H1 (cell line): ENCODE results near the gene R3HDM1. TPM values are rescaled to one million over a fixed set of nuclear protein-coding genes. Genes with fewer than 3 reads are reported as not detected.

Experiments
- CTCF ChIA-PET: fragments of 300-600 bp; sonication (Branson Sonifier 250); formaldehyde crosslinking; loops from one replicate; lab custom pipeline; 2021; ENCODE audit not compliant: partially characterized antibody; lab: Charles Lee
- POLR2A ChIA-PET: fragments of 300-600 bp; sonication (Branson Sonifier 250); formaldehyde crosslinking; loops from one replicate; lab custom pipeline; 2021; ENCODE audit warnings: inconsistent platforms; ENCODE audit not compliant: partially characterized antibody; lab: Charles Lee
- DNase-seq, 2 experiments: peaks; one replicate each; pipeline versions ENCODE4 v3.0.0 to v3.0.0-alpha.2; 2010 to 2022; ENCODE audit warnings: low spot score in 2 of 2, low read depth in 1 of 2, mixed read lengths in 1 of 2
- FAIRE-seq: peaks from 2 replicates; lab custom pipeline; 2011; peaks lifted over from hg19 to GRCh38; lab: Jason Lieb, UNC
- H2AFZ ChIP-seq: 2 replicates; pipeline ENCODE4 v1.8.1; 2012; ENCODE audit warnings: low read length, inconsistent platforms
- H2AK5ac ChIP-seq: 2 replicates; pipeline ENCODE4 v1.6.1; 2013; ENCODE audit warnings: low read depth, low read length
- H2BK120ac ChIP-seq: replicated peaks from 2 replicates; pipeline ENCODE3; 2013; ENCODE audit warnings: low read depth, low read length, inconsistent platforms
- H2BK12ac ChIP-seq: 2 replicates; pipeline ENCODE4 v1.6.1; 2013; ENCODE audit warnings: low read depth, low read length
- H2BK15ac ChIP-seq: 2 replicates; pipeline ENCODE4 v1.6.1; 2013; ENCODE audit warnings: low read length
- H2BK20ac ChIP-seq: 2 replicates; pipeline ENCODE4 v1.6.1; 2013; ENCODE audit warnings: low read length
- H2BK5ac ChIP-seq: 2 replicates; pipeline ENCODE4 v1.6.1; 2013; ENCODE audit warnings: low read depth, low read length
- H3K14ac ChIP-seq: 2 replicates; pipeline ENCODE4 v1.6.1; 2013; ENCODE audit warnings: inconsistent platforms; ENCODE audit not compliant: insufficient read length
- H3K18ac ChIP-seq: 2 replicates; pipeline ENCODE4 v1.6.1; 2013; ENCODE audit warnings: low read length; ENCODE audit errors: extremely low read depth
- H3K23ac ChIP-seq: 2 replicates; pipeline ENCODE4 v1.6.1; 2013; ENCODE audit warnings: inconsistent platforms; ENCODE audit not compliant: insufficient read length
- H3K23me2 ChIP-seq: 2 replicates; pipeline ENCODE4 v1.6.1; 2013; ENCODE audit warnings: low read depth, low read length
- H3K27ac ChIP-seq: 2 replicates; pipeline ENCODE4 v1.6.1; 2011; ENCODE audit warnings: low read depth, low read length, inconsistent platforms
- H3K27me3 ChIP-seq, 4 experiments: replicated peaks in 1 of 4; 1 replicate in 1 of 4; 2 replicates in 3 of 4; pipeline versions ENCODE4 v1.6.1 to v1.8.1; 2011 to 2013; ENCODE audit warnings: low read length in 3 of 4, mild to moderate bottlenecking in 3 of 4, inconsistent platforms in 2 of 4, mixed read lengths in 2 of 4, moderate library complexity in 1 of 4; ENCODE audit not compliant: control insufficient read depth in 3 of 4, insufficient read depth in 3 of 4; ENCODE audit errors: extremely low read depth in 1 of 4
- H3K36me3 ChIP-seq, 4 experiments: 2 replicates each; pipeline versions ENCODE4 v1.6.1 to v1.8.1; 2011 to 2013; ENCODE audit warnings: mild to moderate bottlenecking in 4 of 4, low read length in 3 of 4, moderate library complexity in 2 of 4, control low read depth in 1 of 4, inconsistent platforms in 1 of 4; ENCODE audit not compliant: insufficient read depth in 4 of 4, control insufficient read depth in 2 of 4
- H3K4ac ChIP-seq: replicated peaks from 2 replicates; pipeline ENCODE3; 2013; ENCODE audit warnings: low read length, low read depth, mixed read lengths, inconsistent platforms; ENCODE audit not compliant: insufficient read length
- H3K4me1 ChIP-seq, 4 experiments: replicated peaks in 1 of 4; 1 replicate in 1 of 4; 2 replicates in 3 of 4; pipeline versions ENCODE4 v1.6.1 to v1.8.1; 2011 to 2013; ENCODE audit warnings: low read length in 3 of 4, inconsistent platforms in 2 of 4, mixed read lengths in 1 of 4; ENCODE audit not compliant: insufficient read depth in 4 of 4, control insufficient read depth in 3 of 4
- H3K4me2 ChIP-seq, 2 experiments: 2 replicates each; pipeline versions ENCODE4 v1.6.1 to v1.8.1; 2011 to 2013; ENCODE audit warnings: low read depth in 2 of 2, low read length in 2 of 2, control low read depth in 1 of 2, inconsistent platforms in 1 of 2, mild to moderate bottlenecking in 1 of 2; ENCODE audit not compliant: insufficient read depth in 1 of 2
- H3K4me3 ChIP-seq, 4 experiments: fragments of 200-600, 300-600 bp in 1 of 4; sonication (generic), shearing (Covaris generic), sonication (Bioruptor Twin) in 1 of 4; 2 replicates each; pipeline versions ENCODE4 v1.5.1 to v1.8.1; 2011 to 2016; ENCODE audit warnings: low read length in 4 of 4, low read depth in 3 of 4, control low read depth in 2 of 4, inconsistent platforms in 2 of 4, mild to moderate bottlenecking in 2 of 4, mixed read lengths in 1 of 4, moderate library complexity in 1 of 4; ENCODE audit not compliant: insufficient read depth in 2 of 4; ENCODE audit errors: extremely low read depth in 1 of 4
- H3K56ac ChIP-seq: replicated peaks from 2 replicates; pipeline ENCODE3; 2013; ENCODE audit warnings: low read depth, mild to moderate bottlenecking, mixed read lengths, low read length, inconsistent platforms; ENCODE audit not compliant: insufficient read length
- H3K79me1 ChIP-seq: 2 replicates; pipeline ENCODE4 v1.6.1; 2013; ENCODE audit warnings: low read depth, low read length, control low read depth
- H3K79me2 ChIP-seq, 2 experiments: 2 replicates each; pipeline versions ENCODE4 v1.6.1 to v1.8.1; 2012 to 2013; ENCODE audit warnings: low read length in 2 of 2, mild to moderate bottlenecking in 2 of 2, inconsistent platforms in 1 of 2; ENCODE audit not compliant: insufficient read depth in 2 of 2, control insufficient read depth in 1 of 2
- H3K9ac ChIP-seq, 4 experiments: replicated peaks in 1 of 4; 1 replicate in 1 of 4; 2 replicates in 3 of 4; pipeline versions ENCODE4 v1.6.1 to v1.8.1; 2011 to 2013; ENCODE audit warnings: low read depth in 3 of 4, low read length in 3 of 4, control low read depth in 2 of 4, mild to moderate bottlenecking in 2 of 4, moderate library complexity in 2 of 4, inconsistent platforms in 1 of 4; ENCODE audit errors: extremely low read depth in 1 of 4
- H3K9me3 ChIP-seq, 2 experiments: 2 replicates each; pipeline versions ENCODE4 v1.6.1 to v1.8.1; 2012 to 2013; ENCODE audit warnings: mild to moderate bottlenecking in 2 of 2, moderate library complexity in 2 of 2, control low read depth in 1 of 2, inconsistent platforms in 1 of 2, low read depth in 1 of 2, low read length in 1 of 2, mixed read lengths in 1 of 2; ENCODE audit not compliant: insufficient read depth in 2 of 2
- H4K20me1 ChIP-seq, 2 experiments: replicated peaks in 1 of 2; 2 replicates each; pipeline versions ENCODE3 to v1.8.1; 2011 to 2013; ENCODE audit warnings: inconsistent platforms in 2 of 2, low read length in 2 of 2, mild to moderate bottlenecking in 1 of 2; ENCODE audit not compliant: insufficient read depth in 2 of 2, control insufficient read depth in 1 of 2
- H4K5ac ChIP-seq: 2 replicates; pipeline ENCODE4 v1.6.1; 2013; ENCODE audit warnings: low read length, low read depth, mixed read lengths, inconsistent platforms; ENCODE audit not compliant: insufficient read length
- H4K8ac ChIP-seq: 2 replicates; pipeline ENCODE4 v1.8.0; 2013; ENCODE audit warnings: mild to moderate bottlenecking, moderate library complexity, low read length, inconsistent platforms; ENCODE audit not compliant: insufficient read depth; ENCODE audit errors: extremely low read depth
- H4K91ac ChIP-seq: replicated peaks from 2 replicates; pipeline ENCODE3; 2013; ENCODE audit warnings: low read length, mixed read lengths, inconsistent platforms; ENCODE audit not compliant: insufficient read length
- CBX5 ChIP-seq: fragments of 300-800, 300-1000 bp; sonication (generic); IDR thresholded peaks from 2 replicates; pipeline ENCODE4 v1.7.1; 2016; ENCODE audit warnings: antibody characterized with exemption, low read length, low read depth
- CTBP2 ChIP-seq: IDR thresholded peaks from 2 replicates; pipeline ENCODE4 v1.7.0; 2011; ENCODE audit warnings: borderline replicate concordance, mild to moderate bottlenecking, moderate library complexity, mixed read lengths, low read length; ENCODE audit not compliant: insufficient read depth, insufficient read length
- HDAC2 ChIP-seq, 2 experiments: fragments of 300-600 bp in 1 of 2; sonication (generic) in 1 of 2; IDR thresholded peaks; 2 replicates each; pipeline ENCODE4 v1.6.1; 2011 to 2012; ENCODE audit warnings: low read depth in 2 of 2, low read length in 2 of 2, mild to moderate bottlenecking in 2 of 2, moderate library complexity in 2 of 2, borderline replicate concordance in 1 of 2, inconsistent platforms in 1 of 2
- KDM1A ChIP-seq: fragments of 200-600, 300-600 bp; sonication (generic); IDR thresholded peaks from 2 replicates; pipeline ENCODE4 v1.7.1; 2016; ENCODE audit warnings: mild to moderate bottlenecking, low read length, borderline replicate concordance
- WGBS, 2 experiments: shearing (Covaris generic) in 1 of 2; methylation state at CpG; one replicate each; pipeline versions ENCODE4 v1.1.6 to v1.1.7; 2013 to 2015; ENCODE audit warnings: low lambda C conversion rate in 2 of 2, mixed read lengths in 2 of 2, inconsistent platforms in 1 of 2, low coverage in 1 of 2, missing lambda C conversion rate in 1 of 2; ENCODE audit not compliant: insufficient replicate concordance in 2 of 2, insufficient coverage in 1 of 2, insufficient read length in 1 of 2; ENCODE audit errors: extremely low coverage in 1 of 2, missing lambda C conversion rate in 1 of 2; 5-methylcytosine and 5-hydroxymethylcytosine counted together
- polyA plus RNA-seq, 7 experiments: library from polyadenylated mRNA; depleted of rRNA in 3 of 7; stranded (reverse) in 5 of 7; unstranded in 2 of 7; fragments of >200 nt in 5 of 7; fragments of 200-250 nt in 2 of 7; gene quantifications; 1 replicate in 5 of 7; 2 replicates in 1 of 7; 4 replicates in 1 of 7; pipeline versions ENCODE4 v1.2.1 to v1.2.3, GENCODE V29; 2011 to 2013; ENCODE audit warnings: missing spikeins in 2 of 7, mixed read lengths in 2 of 7
- total RNA-seq: library from RNA; stranded (reverse); fragmentation: NEBNext Ultra II Directional; extraction: Animal tissue kit (Norgen Biotek cat#: 25700); gene quantifications from 2 replicates; pipeline ENCODE4 v1.2.1, GENCODE V29; 2021

Gene R3HDM1
- total and polyA plus RNA-seq, 2 of the 8 experiments (the other 6 are each of a cell fraction or from before 2014, with no cell fraction given): 77.7 to 120 TPM

GRCh38 chr2:135528006-135528405 is 3.3 kb upstream of the R3HDM1 start:
- Histone ChIP-seq H3K4me2 (no peak overlapping the region), H3K79me2 (peaks cover 0 to 60% of the 10 kb centered on the region in 2 experiments; a peak in 2 of 4 replicates), H3K27ac (no peak overlapping the region), H3K4me1 (no peaks in the 10 kb centered on the region), H3K4ac (no peak overlapping the region), H4K8ac (no peak overlapping the region), H2BK5ac (no peak overlapping the region), H3K36me3 (no peaks in the 10 kb centered on the region), H3K9ac (no peak overlapping the region), H3K23ac (no peak overlapping the region), H2AFZ (no peak overlapping the region), H2AK5ac (no peak overlapping the region), H3K56ac (no peak overlapping the region), H3K4me3 (no peak overlapping the region), H3K14ac (no peak overlapping the region), H4K5ac (no peak overlapping the region), H2BK12ac (no peak overlapping the region), H2BK15ac (no peak overlapping the region), H3K27me3 (no peaks in the 10 kb centered on the region), H4K20me1 (peaks cover 0 to 2% of the 10 kb centered on the region in 2 experiments), H3K23me2 (no peaks in the 10 kb centered on the region; the same call in none of the 2 replicates), H3K79me1 (no peaks in the 10 kb centered on the region; the same call in 1 of the 2 replicates), H4K91ac (no peak overlapping the region), H2BK120ac (no peak overlapping the region), H3K18ac (no peak overlapping the region), H3K9me3 (no peaks in the 10 kb centered on the region), H2BK20ac (no peak overlapping the region)
- DNase-seq: no peak
- ChIA-PET CTCF (no interaction called here), POLR2A (no interaction called here)
- no peak for FAIRE-seq
- 96% methylated on average over 3 of the region's 3 CpGs; no CpG with 5 or more reads in 1 of the 2 experiments for WGBS, 2 experiments
- TF ChIP-seq CTBP2: no peak
- TF ChIP-seq KDM1A: no peak
- no peak for TF ChIP-seq HDAC2 (IDR thresholded peaks at IDR 0.05; ENCODE audit: borderline replicate concordance in 1 of 2, low read depth in 2 of 2, low read length in 2 of 2)
- TF ChIP-seq CBX5: no peak
